AG10803 (cell line): ENCODE data around the gene CYFIP1.

Source experiments
- DNase-seq: peaks from one replicate; pipeline ENCODE4 v3.0.0; 2010; ENCODE audit warnings: low read depth
- H3K4me3 ChIP-seq: 2 replicates; pipeline ENCODE4 v1.5.1; 2011; ENCODE audit warnings: mild to moderate bottlenecking, low read length, control low read depth
- TF ChIP-seq, protein P1 (sequence below): conservative IDR thresholded peaks from 2 replicates; pipeline ENCODE4 v1.5.1; 2011; ENCODE audit warnings: mild to moderate bottlenecking, low read length, control low read depth, inconsistent platforms

The CYFIP1 gene

DNA sequence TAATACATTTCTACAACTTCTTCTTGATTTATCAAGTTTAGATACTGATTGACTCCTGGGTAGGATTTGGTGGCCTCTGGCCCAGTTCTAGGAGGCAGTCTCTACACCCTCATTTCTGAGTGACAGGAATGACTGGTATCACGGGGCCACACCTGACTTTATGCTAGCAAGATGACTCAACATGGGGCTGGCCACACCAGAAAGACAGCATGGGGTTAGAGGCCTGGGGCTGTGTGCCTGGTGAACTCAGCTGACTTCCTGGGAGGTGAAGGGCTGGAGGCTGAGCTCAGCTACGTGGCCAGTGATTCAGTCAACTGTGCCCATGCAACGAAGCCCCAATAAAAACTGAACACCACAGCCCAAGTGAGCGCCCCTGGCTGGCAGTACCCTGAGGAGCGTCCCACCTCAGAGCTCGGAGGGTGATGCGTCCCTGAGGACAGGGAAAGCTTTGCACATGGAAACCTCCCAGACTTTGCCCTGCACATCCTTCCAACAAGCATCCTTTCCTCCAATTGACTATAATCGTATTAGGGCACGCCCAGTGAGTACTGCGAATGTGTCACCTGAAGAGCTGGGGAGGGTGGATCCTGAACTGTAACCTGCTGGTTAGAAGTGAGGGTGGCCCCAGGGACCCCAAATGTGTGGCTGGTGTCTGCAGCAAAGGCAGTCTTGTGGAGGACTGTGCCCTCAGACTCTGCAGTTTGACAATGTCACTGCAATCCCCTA is 84.5 kb downstream of the CYFIP1 start:
- TF ChIP-seq, protein P1, sequence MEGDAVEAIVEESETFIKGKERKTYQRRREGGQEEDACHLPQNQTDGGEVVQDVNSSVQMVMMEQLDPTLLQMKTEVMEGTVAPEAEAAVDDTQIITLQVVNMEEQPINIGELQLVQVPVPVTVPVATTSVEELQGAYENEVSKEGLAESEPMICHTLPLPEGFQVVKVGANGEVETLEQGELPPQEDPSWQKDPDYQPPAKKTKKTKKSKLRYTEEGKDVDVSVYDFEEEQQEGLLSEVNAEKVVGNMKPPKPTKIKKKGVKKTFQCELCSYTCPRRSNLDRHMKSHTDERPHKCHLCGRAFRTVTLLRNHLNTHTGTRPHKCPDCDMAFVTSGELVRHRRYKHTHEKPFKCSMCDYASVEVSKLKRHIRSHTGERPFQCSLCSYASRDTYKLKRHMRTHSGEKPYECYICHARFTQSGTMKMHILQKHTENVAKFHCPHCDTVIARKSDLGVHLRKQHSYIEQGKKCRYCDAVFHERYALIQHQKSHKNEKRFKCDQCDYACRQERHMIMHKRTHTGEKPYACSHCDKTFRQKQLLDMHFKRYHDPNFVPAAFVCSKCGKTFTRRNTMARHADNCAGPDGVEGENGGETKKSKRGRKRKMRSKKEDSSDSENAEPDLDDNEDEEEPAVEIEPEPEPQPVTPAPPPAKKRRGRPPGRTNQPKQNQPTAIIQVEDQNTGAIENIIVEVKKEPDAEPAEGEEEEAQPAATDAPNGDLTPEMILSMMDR, result no peak

GRCh38 chr15:22893881-22894280 is 86.3 kb downstream of the CYFIP1 start:
- TF ChIP-seq, protein P1, result no peak
- H3K4me3 ChIP-seq, result no peak overlapping the region
- DNase-seq, result no peak

More for the DNA sequence above, 84.5 kb downstream of the CYFIP1 start:
- DNase-seq, result no peak
- H3K4me3 ChIP-seq, result no peak overlapping the region

- no peak overlapping the region for H3K4me3 ChIP-seq
- TF ChIP-seq, protein P1, result no peak
- DNase-seq, result no peak
These were observed 87.1 kb downstream of the CYFIP1 start for GRCh38 chr15:22893081-22893480.

DNA sequence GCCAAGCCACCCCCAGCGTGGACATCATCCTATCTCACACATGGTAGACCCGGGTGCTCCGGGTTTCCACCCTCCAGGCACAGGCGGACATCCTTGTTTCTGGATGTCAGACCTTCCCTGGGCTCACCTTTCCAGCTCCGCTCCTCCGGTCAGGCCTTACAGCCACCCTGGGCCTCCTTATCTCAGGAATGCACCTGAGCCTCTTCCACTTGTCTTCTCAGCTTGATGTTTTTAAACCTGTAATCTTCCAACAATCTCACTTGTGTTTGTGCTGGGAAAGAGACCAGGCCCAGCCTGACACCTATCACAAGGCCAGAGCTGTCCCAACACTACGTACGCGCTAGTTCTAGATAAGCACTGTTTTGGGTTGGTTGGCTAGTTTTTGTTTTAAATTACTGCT is 87.8 kb downstream of the CYFIP1 start:
- TF ChIP-seq, protein P1, result no peak
- DNase-seq, result no peak
- H3K4me3 ChIP-seq, result no peak overlapping the region

DNA sequence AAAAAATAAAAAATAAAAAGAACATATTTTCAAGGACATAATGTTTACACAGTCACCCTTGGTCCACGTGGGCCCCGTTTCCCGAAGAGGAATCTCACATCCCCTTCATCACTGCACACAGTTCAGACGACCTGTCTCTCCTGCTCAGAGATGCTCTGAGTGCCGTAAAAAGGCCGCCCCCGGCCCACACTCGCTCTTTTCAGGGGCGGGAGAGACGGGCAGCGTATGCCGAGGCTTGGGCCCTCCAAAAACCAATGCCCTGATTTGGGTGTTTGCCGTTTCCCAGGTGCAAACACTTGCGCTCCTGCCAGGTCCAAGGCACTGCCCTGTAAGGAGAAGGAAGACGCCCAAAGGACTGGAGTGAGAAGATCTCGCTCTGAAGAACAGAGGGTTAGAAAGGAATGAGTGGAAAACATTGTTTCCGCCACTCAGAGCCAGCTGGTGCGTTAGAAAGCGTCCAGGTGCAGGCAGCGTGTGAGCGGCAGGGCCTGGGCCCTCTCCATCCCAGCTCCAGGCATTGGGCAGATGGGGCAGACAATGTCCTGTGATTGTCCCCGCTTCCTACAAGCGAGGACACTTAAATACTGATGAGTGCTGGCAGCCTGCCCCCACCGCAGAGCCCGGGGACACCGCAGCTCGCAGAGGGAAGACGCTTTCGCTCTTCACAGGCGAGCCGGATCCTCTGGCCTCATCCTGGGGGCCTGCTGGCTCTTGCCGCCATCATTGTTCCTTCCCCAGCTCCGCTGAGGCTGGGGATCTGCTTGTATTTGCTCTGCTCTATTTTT is 88.5 kb downstream of the CYFIP1 start:
- no peak for DNase-seq
- TF ChIP-seq, protein P1, result no peak
- no peak overlapping the region for H3K4me3 ChIP-seq

DNA sequence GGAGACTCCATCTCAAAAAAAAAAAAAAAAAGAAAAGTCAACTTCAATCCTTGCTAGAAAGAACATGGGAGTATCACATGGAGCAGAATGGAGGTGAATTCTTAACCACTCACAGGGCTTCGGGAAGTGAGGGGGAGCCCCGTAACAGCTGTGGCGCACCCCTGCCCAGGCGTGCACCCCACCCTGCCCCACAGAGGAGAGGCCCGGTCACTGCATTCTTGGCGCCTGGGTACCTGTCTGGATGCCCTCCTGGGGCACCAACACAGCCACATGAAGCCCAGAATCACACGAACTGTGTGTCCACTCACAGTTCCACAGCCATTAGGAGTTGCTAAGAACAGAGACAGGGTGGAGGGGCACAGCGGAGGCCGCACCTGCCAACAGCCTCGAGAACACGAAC is 89.9 kb downstream of the CYFIP1 start:
- H3K4me3 ChIP-seq, result no peak overlapping the region
- TF ChIP-seq, protein P1, result no peak

GRCh38 chr15:22889146-22889818 is 90.9 kb downstream of the CYFIP1 start:
- H3K4me3 ChIP-seq, result no peak overlapping the region
- TF ChIP-seq, protein P1, result no peak
- no peak for DNase-seq

More for the DNA sequence above, 89.9 kb downstream of the CYFIP1 start:
- DNase-seq, result no peak
